Measurements from ENCODE around the gene TTC12.

Gene TTC12

GRCh38 chr11:113332023-113332422 lies 17.6 kb downstream of the TTC12 start:
- DNase-seq, result no peak

GRCh38 chr11:113332638-113333329 lies 18.4 kb downstream of the TTC12 start:
- no peak for DNase-seq

GRCh38 chr11:113334183-113334582 lies 19.8 kb downstream of the TTC12 start:
- no peak for DNase-seq

- no peak for DNase-seq
Measured at GRCh38 chr11:113338730-113339129, 24.3 kb downstream of the TTC12 start.

- DNase-seq, result no peak
Measured at GRCh38 chr11:113339929-113340589, 25.7 kb downstream of the TTC12 start.

- DNase-seq, result no peak
Measured at GRCh38 chr11:113341388-113342165, 27.2 kb downstream of the TTC12 start.

GRCh38 chr11:113345978-113346377 lies 31.6 kb downstream of the TTC12 start:
- no peak for DNase-seq

GRCh38 chr11:113349528-113349927 lies 35.1 kb downstream of the TTC12 start:
- no peak for DNase-seq

- no peak for DNase-seq
Measured at GRCh38 chr11:113350336-113351067, 36.1 kb downstream of the TTC12 start.

- DNase-seq, result no peak
Measured at GRCh38 chr11:113351068-113351450, 36.7 kb downstream of the TTC12 start.

GRCh38 chr11:113351480-113351879 lies 37.1 kb downstream of the TTC12 start:
- no peak for DNase-seq

- DNase-seq, result no peak
Measured at GRCh38 chr11:113356203-113356602, 41.8 kb downstream of the TTC12 start.

- no peak for DNase-seq
Measured at GRCh38 chr11:113363406-113363805, 49.0 kb downstream of the TTC12 start.

GRCh38 chr11:113363996-113364641 lies 49.7 kb downstream of the TTC12 start:
- no peak for DNase-seq

- DNase-seq, result no peak
Measured at GRCh38 chr11:113365895-113366294, 51.5 kb downstream of the TTC12 start.

- DNase-seq, result no peak
Measured at GRCh38 chr11:113369411-113369810, 55.0 kb downstream of the TTC12 start.

- no peak for DNase-seq
Measured at GRCh38 chr11:113370634-113371033, 56.3 kb downstream of the TTC12 start.

- DNase-seq, result no peak
Measured at GRCh38 chr11:113372309-113372708, 57.9 kb downstream of the TTC12 start.

- DNase-seq, result no peak
Measured at GRCh38 chr11:113373306-113373705, 58.9 kb downstream of the TTC12 start.

GRCh38 chr11:113373981-113374560 lies 59.7 kb downstream of the TTC12 start:
- no peak for DNase-seq

- no peak for DNase-seq
Measured at GRCh38 chr11:113375402-113375801, 61.0 kb downstream of the TTC12 start.

- no peak for DNase-seq
Measured at GRCh38 chr11:113376156-113376555, 61.8 kb downstream of the TTC12 start.
